ENCODE measurements around the gene NTM.

The NTM gene

GRCh38 chr11:131692961-131693360 is 322.5 kb downstream of the NTM start:
- no peak overlapping the region for H3K4me3 ChIP-seq (ENCODE audit: low read depth, low read length)
- no peak for TF ChIP-seq CTCF (IDR thresholded peaks at IDR 0.05; ENCODE audit: low read depth, low read length)

GRCh38 chr11:131693756-131694155 is 323.3 kb downstream of the NTM start:
- no peak overlapping the region for H3K4me3 ChIP-seq (ENCODE audit: low read depth, low read length)
- TF ChIP-seq CTCF (IDR thresholded peaks at IDR 0.05; ENCODE audit: low read depth, low read length): no peak

- no peak overlapping the region for H3K4me3 ChIP-seq (ENCODE audit: low read depth, low read length)
- TF ChIP-seq CTCF (IDR thresholded peaks at IDR 0.05; ENCODE audit: low read depth, low read length): peak; percentile 86
Observed at GRCh38 chr11:131694526-131695424, 324.4 kb downstream of the NTM start.

GRCh38 chr11:131695889-131696429 is 325.5 kb downstream of the NTM start:
- TF ChIP-seq CTCF (IDR thresholded peaks at IDR 0.05; ENCODE audit: low read depth, low read length): no peak
- H3K4me3 ChIP-seq (ENCODE audit: low read depth, low read length): no peak overlapping the region

- no peak overlapping the region for H3K4me3 ChIP-seq (ENCODE audit: low read depth, low read length)
- TF ChIP-seq CTCF (IDR thresholded peaks at IDR 0.05; ENCODE audit: low read depth, low read length): no peak
Observed at GRCh38 chr11:131696690-131697089, 326.3 kb downstream of the NTM start.

GRCh38 chr11:131703311-131703710 is 332.9 kb downstream of the NTM start:
- H3K4me3 ChIP-seq (ENCODE audit: low read depth, low read length): no peak overlapping the region
- no peak for TF ChIP-seq CTCF (IDR thresholded peaks at IDR 0.05; ENCODE audit: low read depth, low read length)

- H3K4me3 ChIP-seq (ENCODE audit: low read depth, low read length): no peak overlapping the region
- TF ChIP-seq CTCF (IDR thresholded peaks at IDR 0.05; ENCODE audit: low read depth, low read length): no peak
Observed at GRCh38 chr11:131704682-131705081, 334.3 kb downstream of the NTM start.
